OCI-LY1 (cell line): ENCODE results near the gene EBI3.

Source experiments
- CTCF ChIP-seq: fragments of 200-600 bp; sonication (generic), shearing (Covaris generic); IDR thresholded peaks from 2 replicates; pipeline ENCODE4 v1.5.1; 2017; ENCODE audit warnings: mild to moderate bottlenecking, antibody characterized with exemption, low read length, moderate library complexity, mixed read lengths
- EZH2 ChIP-seq: fragments of 200-600 bp; sonication (generic), shearing (Covaris generic); IDR thresholded peaks from 2 replicates; pipeline ENCODE4 v1.8.0; 2017; ENCODE audit warnings: borderline replicate concordance, mixed run types, mild to moderate bottlenecking, antibody characterized with exemption, low read length, moderate library complexity, mixed read lengths

- peak; percentile 25; the same call in 1 of the 2 replicates for TF ChIP-seq CTCF
- no peak for TF ChIP-seq EZH2
Measured at GRCh38 chr19:4199699-4200293, 29.5 kb upstream of the EBI3 start.
